K562 (cell line): Measurements from ENCODE around the gene EPS8L1. TPM values are rescaled to one million over a fixed set of nuclear protein-coding genes. Genes with fewer than 3 reads are reported as not detected.

Source experiments
- ATAC-seq: fragments of 200-7000 bp; cut with Tn5 transposase; 3 replicates; pipeline ENCODE4 v1.9.1; 2020; ENCODE audit warnings: moderate library complexity
- BruUV-seq: library from RNA; stranded (reverse); fragments of 400-500 nt; replicated peaks from 2 replicates; lab custom pipeline; 2021; lab: Mats Ljungman, UMichigan
- CTCF ChIA-PET: fragments of 300-600 bp; formaldehyde crosslinking; extraction: SDS; loops from one replicate; lab custom pipeline; 2021; ENCODE audit warnings: low intra/inter-chr PET ratio; lab: Yijun Ruan, JAX
- POLR2A ChIA-PET: fragments of 300-600, 350-650 bp; sonication (Branson Sonifier 250); formaldehyde crosslinking; extraction: SDS; loops from one replicate; lab custom pipeline; 2021; ENCODE audit warnings: antibody characterized with exemption, inconsistent platforms; lab: Yijun Ruan, JAX
- DNase-seq, 4 experiments: peaks; one replicate each; pipeline versions ENCODE4 v3.0.0 to v3.0.0-alpha.2; 2011 to 2018; ENCODE audit warnings: low spot score in 3 of 4, mixed read lengths in 3 of 4; ENCODE audit errors: extremely low read depth in 1 of 4
- FAIRE-seq: peaks from 2 replicates; lab custom pipeline; 2011; peaks lifted over from hg19 to GRCh38; lab: Jason Lieb, UNC
- H2AFZ ChIP-seq: 2 replicates; pipeline ENCODE4 v1.6.0; 2011; ENCODE audit warnings: low read depth, low read length, control low read depth, inconsistent platforms
- H3K27ac ChIP-seq: fragments of 200-600 bp; 3 replicates; pipeline ENCODE4 v1.8.0; 2011; ENCODE audit warnings: low read depth, mild to moderate bottlenecking, control low read depth, inconsistent platforms, low read length, moderate library complexity, mixed read lengths; ENCODE audit errors: extremely low read depth
- H3K27me3 ChIP-seq, 2 experiments: fragments of 300-600 bp in 1 of 2; 2 replicates in 1 of 2; 3 replicates in 1 of 2; pipeline versions ENCODE4 v1.6.0 to v1.8.0; 2011; ENCODE audit warnings: inconsistent platforms in 2 of 2, low read length in 2 of 2, mild to moderate bottlenecking in 1 of 2, mixed read lengths in 1 of 2, moderate library complexity in 1 of 2; ENCODE audit not compliant: control insufficient read depth in 2 of 2, insufficient read depth in 2 of 2
- H3K36me3 ChIP-seq: fragments of 300-600 bp; 3 replicates; pipeline ENCODE4 v1.8.0; 2011; ENCODE audit warnings: mild to moderate bottlenecking, low read length, inconsistent platforms; ENCODE audit not compliant: control insufficient read depth, insufficient read depth
- H3K4me1 ChIP-seq, 2 experiments: fragments of 200-600 bp in 1 of 2; replicated peaks in 1 of 2; 2 replicates in 1 of 2; 3 replicates in 1 of 2; pipeline versions ENCODE4 v1.5.1 to v1.8.0; 2011; ENCODE audit warnings: inconsistent platforms in 2 of 2, low read length in 2 of 2, mild to moderate bottlenecking in 1 of 2, mixed read lengths in 1 of 2, moderate library complexity in 1 of 2; ENCODE audit not compliant: control insufficient read depth in 2 of 2, insufficient read depth in 2 of 2
- H3K4me2 ChIP-seq: 2 replicates; pipeline ENCODE4 v1.6.1; 2011; ENCODE audit warnings: low read length, control low read depth, inconsistent platforms, mixed read lengths; ENCODE audit not compliant: insufficient read depth
- H3K4me3 ChIP-seq: fragments of 200-600 bp; sonication (generic), shearing (Covaris generic); 2 replicates; pipeline ENCODE4 v1.5.1; 2016; ENCODE audit warnings: control low read depth, inconsistent platforms
- H3K79me2 ChIP-seq: fragments of 200-600 bp; 3 replicates; pipeline ENCODE4 v1.8.0; 2011; ENCODE audit warnings: low read length, inconsistent platforms; ENCODE audit not compliant: control insufficient read depth, insufficient read depth
- H3K9ac ChIP-seq, 2 experiments: 2 replicates each; pipeline versions ENCODE4 v1.6.0 to v1.6.1; 2011; ENCODE audit warnings: low read depth in 2 of 2, low read length in 2 of 2, control low read depth in 1 of 2, inconsistent platforms in 1 of 2, mild to moderate bottlenecking in 1 of 2, mixed read lengths in 1 of 2; ENCODE audit not compliant: insufficient read depth in 1 of 2
- H3K9me1 ChIP-seq: one replicate; pipeline ENCODE4 v1.6.0; 2011; ENCODE audit warnings: inconsistent platforms, mild to moderate bottlenecking, low read length, moderate library complexity; ENCODE audit not compliant: control insufficient read depth, insufficient read depth
- H3K9me3 ChIP-seq: replicated peaks from 2 replicates; pipeline ENCODE4 v1.5.1; 2011; ENCODE audit warnings: low read depth, low read length, inconsistent platforms; ENCODE audit not compliant: control insufficient read depth, insufficient read depth
- H4K20me1 ChIP-seq: replicated peaks from 2 replicates; pipeline ENCODE4 v1.6.1; 2011; ENCODE audit warnings: low read length, inconsistent platforms, mixed read lengths; ENCODE audit not compliant: control insufficient read depth, insufficient read depth
- E2F3 ChIP-seq: fragments of 250-450 bp; sonication (Bioruptor Pico); IDR thresholded peaks from 2 replicates; pipeline ENCODE4 v1.4.0; 2020; ENCODE audit warnings: mild to moderate bottlenecking
- EGR1 ChIP-seq: fragments of 450-650 bp; conservative IDR thresholded peaks from 2 replicates; pipeline ENCODE4 v1.6.1; 2017; ENCODE audit warnings: mild to moderate bottlenecking
- KLF6 ChIP-seq: fragments of 250-450 bp; sonication (Bioruptor Pico); IDR thresholded peaks from 2 replicates; pipeline ENCODE4 v1.4.0; 2020; ENCODE audit warnings: mild to moderate bottlenecking, moderate library complexity, borderline replicate concordance
- MAFF ChIP-seq: IDR thresholded peaks from 2 replicates; pipeline ENCODE4 v1.6.1; 2012; ENCODE audit warnings: low read length, improper control_type of control experiment
- SETDB1 ChIP-seq: IDR thresholded peaks from one replicate; pipeline ENCODE4 v1.6.1; 2012; ENCODE audit warnings: low read length, control low read depth, inconsistent platforms
- ZNF174 ChIP-seq: fragments of 250-450 bp; sonication (Bioruptor Pico); IDR thresholded peaks from 2 replicates; pipeline ENCODE4 v1.4.0; 2020; ENCODE audit warnings: mild to moderate bottlenecking
- ZNF239 ChIP-seq: fragments of 250-450 bp; sonication (Bioruptor Pico); IDR thresholded peaks from 2 replicates; pipeline ENCODE4 v1.4.0; 2020; ENCODE audit warnings: mild to moderate bottlenecking
- ZNF785 ChIP-seq: fragments of 250-450 bp; sonication (Bioruptor Pico); IDR thresholded peaks from 2 replicates; pipeline ENCODE4 v1.4.0; 2020; ENCODE audit warnings: mild to moderate bottlenecking
- WGBS: fragments of 100-300 bp; shearing (Covaris generic); methylation state at CpG from one replicate; pipeline ENCODE4 v1.1.6; 2016; ENCODE audit warnings: low coverage, mixed read lengths; ENCODE audit not compliant: insufficient coverage; ENCODE audit errors: missing lambda C conversion rate; 5-methylcytosine and 5-hydroxymethylcytosine counted together
- in situ Hi-C: fragments of 300-500 bp; cut with MboI; formaldehyde crosslinking; loops from 4 replicates; pipeline ENCODE4 v1.15.0; 2018; ENCODE audit warnings: inconsistent platforms, mixed read lengths
- intact Hi-C: fragments of 100-400 bp; cut with micrococcal nuclease; formaldehyde crosslinking; loops from 2 replicates; pipeline ENCODE4 v1.14.2; 2022
- polyA plus RNA-seq, 8 experiments: library from polyadenylated mRNA; depleted of rRNA in 4 of 8; stranded (reverse) in 5 of 8; unstranded in 3 of 8; fragments of >200 nt; fragmentation: Nextera tagmentation in 2 of 8; fragmentation: Illumina TruSeq in 1 of 8; extraction: Ambion mirVana in 2 of 8; extraction: Trizol in 1 of 8; gene quantifications; 2 replicates each; pipeline versions ENCODE4 v1.2.1 to v1.2.3, GENCODE V29; 2011 to 2014; ENCODE audit warnings: inconsistent platforms in 1 of 8, missing spikeins in 1 of 8
- total RNA-seq, 7 experiments: library from RNA; depleted of rRNA in 6 of 7; stranded (reverse); fragments of >200 nt in 6 of 7; fragmentation: Illumina TruSeq in 2 of 7; extraction: Trizol in 2 of 7; gene quantifications; 2 replicates each; pipeline versions ENCODE4 v1.2.1 to v1.2.3, GENCODE V29; 2011 to 2021; ENCODE audit warnings: low replicate concordance in 1 of 7
- TF ChIP-seq, protein P1 (sequence below): sonication (generic); formaldehyde crosslinking; IDR thresholded peaks from 2 replicates; pipeline ENCODE4 v1.8.0; 2022; ENCODE audit warnings: missing genetic modification reagents, mild to moderate bottlenecking, moderate library complexity, borderline replicate concordance

EPS8L1 gene
- total and polyA plus RNA-seq, 9 of the 15 experiments (the other 6 are each of a cell fraction or from before 2014, with no cell fraction given), result 0.35 to 22.1 (median 11.9) TPM

DNA sequence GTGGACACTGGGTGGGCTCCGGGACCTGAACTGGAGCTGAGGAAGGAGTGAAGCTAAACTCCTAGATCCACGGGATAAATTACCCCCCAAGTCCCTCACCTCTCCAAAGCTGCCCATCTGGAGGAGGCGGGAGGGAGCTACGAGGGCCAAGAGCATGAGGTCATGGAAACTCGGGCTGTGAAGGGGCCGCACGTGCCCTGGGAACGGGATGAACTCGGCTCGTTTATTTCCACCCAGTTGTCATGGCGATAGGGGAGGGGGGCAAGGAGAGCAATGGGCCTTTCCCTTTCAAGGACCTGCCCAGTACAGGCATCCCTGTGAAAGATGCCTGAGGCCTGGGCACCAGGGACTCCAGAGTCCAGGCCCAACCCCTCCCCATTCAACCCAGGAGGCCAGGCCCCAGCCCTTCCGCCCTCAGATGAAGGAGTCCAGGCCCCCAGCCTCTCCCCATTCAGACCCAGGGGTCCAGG, 37.9 kb downstream of the EPS8L1 start (continued):
- no peak for TF ChIP-seq ZNF174 (CRISPR knock-in tag)
- TF ChIP-seq SETDB1, result no peak
- TF ChIP-seq ZNF239, result no peak
- TF ChIP-seq, protein P1, sequence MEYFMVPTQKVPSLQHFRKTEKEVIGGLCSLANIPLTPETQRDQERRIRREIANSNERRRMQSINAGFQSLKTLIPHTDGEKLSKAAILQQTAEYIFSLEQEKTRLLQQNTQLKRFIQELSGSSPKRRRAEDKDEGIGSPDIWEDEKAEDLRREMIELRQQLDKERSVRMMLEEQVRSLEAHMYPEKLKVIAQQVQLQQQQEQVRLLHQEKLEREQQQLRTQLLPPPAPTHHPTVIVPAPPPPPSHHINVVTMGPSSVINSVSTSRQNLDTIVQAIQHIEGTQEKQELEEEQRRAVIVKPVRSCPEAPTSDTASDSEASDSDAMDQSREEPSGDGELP (CRISPR knock-in tag), result no peak
- TF ChIP-seq, all 486 proteins: peak for 17

DNA sequence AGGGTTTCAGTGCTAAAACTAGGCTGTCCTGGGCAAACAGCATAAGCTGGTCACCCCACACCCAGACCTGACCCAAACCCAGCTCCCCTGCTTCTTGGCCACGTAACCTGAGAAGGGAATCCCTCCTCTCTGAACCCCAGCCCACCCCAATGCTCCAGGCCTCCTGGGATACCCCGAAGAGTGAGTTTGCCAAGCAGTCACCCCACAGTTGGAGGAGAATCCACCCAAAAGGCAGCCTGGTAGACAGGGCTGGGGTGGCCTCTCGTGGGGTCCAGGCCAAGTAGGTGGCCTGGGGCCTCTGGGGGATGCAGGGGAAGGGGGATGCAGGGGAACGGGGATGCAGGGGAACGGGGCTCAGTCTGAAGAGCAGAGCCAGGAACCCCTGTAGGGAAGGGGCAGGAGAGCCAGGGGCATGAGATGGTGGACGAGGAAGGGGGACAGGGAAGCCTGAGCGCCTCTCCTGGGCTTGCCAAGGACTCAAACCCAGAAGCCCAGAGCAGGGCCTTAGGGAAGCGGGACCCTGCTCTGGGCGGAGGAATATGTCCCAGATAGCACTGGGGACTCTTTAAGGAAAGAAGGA, 39.0 kb downstream of the EPS8L1 start:
- H3K9ac ChIP-seq, result peak overlapping the region; percentile 26 to 98; a peak in 3 of 4 replicates
- H3K9me3 ChIP-seq, result no peaks in the 10 kb centered on the region
- DNase-seq (no peak), FAIRE-seq (no peak), ATAC-seq (no peak)
- peaks cover 64% of the 10 kb centered on the region for H3K79me2 ChIP-seq
- peak overlapping the region; percentile 89; the same call in 1 of the 2 replicates for H3K4me3 ChIP-seq
- H4K20me1 ChIP-seq, result peaks cover 33% of the 10 kb centered on the region
- no TSS peak for BruUV-seq
- peaks cover 4% of the 10 kb centered on the region for H3K9me1 ChIP-seq
- ChIA-PET CTCF (no interaction called here), POLR2A (interaction anchor here (0.9 to 1.0 kb wide), 2 partner anchors 8 to 9 kb away, joined by 3 to 4 read pairs; no protein-coding TSS in a partner anchor)
- TF ChIP-seq SETDB1 (no peak), ZNF785 (no peak), EGR1 (no peak), MAFF (no peak), E2F3 (CRISPR knock-in tag) (no peak), KLF6 (CRISPR knock-in tag) (no peak)
- in situ Hi-C loops, result no loop called here
- no peak overlapping the region for H2AFZ ChIP-seq
- no peak overlapping the region for H3K27ac ChIP-seq
- intact Hi-C loops, result no loop called here
- peak overlapping the region; percentile 98 for H3K4me2 ChIP-seq
- WGBS, result 77% methylated on average over 5 of the region's 9 CpGs
- peaks cover 38 to 69% of the 10 kb centered on the region in 2 experiments for H3K4me1 ChIP-seq
- peaks cover 44% of the 10 kb centered on the region; the same call in 2 of the 3 replicates for H3K36me3 ChIP-seq
- no peaks in the 10 kb centered on the region for H3K27me3 ChIP-seq
